ENCODE results near the gene SAMD10. TPM values are rescaled to one million over a fixed set of nuclear protein-coding genes. Genes with fewer than 3 reads are reported as not detected.
"Not testable (repeated sequence)": the region's sequence is repeated elsewhere in the genome, so short reads cannot be mapped to it uniquely, and the experiment has no call there.

The SAMD10 gene
- total RNA-seq (2014; rRNA removed; shearing (Covaris generic)) = 1.4 TPM in 1 of 2 replicates, not detected in the other

DNA sequence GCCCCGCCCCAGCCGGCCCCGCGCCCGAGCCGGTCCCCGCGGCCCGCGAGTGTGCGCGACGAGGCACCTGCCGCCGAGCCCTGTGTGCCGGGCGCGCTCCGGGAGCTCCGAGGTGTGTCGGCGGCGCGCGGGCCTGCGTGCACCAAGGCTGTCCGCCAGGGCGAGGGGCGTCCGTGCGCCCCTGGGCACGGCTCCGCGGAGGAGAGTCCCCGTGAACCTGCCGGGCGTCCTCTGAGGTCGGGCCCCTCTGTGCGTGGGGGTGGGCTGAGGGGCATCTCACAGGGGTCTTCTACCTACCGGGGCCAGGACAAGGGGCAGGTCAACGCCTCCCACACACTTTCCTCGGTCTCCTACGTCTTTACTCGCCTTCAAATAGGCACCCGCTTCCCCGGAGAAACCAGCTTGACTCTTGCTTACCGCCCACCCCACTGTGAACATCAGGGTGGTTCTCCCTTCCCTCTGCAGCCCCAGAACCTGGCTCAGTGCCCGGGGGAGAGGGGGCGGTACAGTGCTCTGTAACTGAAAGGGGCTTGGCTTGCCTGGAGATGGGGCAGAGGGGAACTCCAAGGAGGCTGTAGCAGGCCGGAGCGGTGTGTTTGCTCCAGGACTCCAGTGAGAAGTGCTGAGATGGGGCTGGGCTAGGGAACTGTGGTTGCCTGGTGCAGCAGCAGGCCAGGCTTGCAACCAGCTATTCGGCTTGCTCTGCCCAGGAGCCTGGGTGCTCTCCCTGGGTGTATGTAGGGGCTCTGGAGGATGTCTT is at the start of gene SAMD10:
TSS of gene SAMD10 (minus strand) at position 86 of the 760 bp plus-strand sequence. CDS start 175 bp downstream, outside the sequence.
- peak; percentile 58 for DNase-seq (ENCODE audit: low spot score)
- in situ Hi-C loops (cut with HindIII; ENCODE audit: low sequenced_read_pairs) = no loop called here

DNA sequence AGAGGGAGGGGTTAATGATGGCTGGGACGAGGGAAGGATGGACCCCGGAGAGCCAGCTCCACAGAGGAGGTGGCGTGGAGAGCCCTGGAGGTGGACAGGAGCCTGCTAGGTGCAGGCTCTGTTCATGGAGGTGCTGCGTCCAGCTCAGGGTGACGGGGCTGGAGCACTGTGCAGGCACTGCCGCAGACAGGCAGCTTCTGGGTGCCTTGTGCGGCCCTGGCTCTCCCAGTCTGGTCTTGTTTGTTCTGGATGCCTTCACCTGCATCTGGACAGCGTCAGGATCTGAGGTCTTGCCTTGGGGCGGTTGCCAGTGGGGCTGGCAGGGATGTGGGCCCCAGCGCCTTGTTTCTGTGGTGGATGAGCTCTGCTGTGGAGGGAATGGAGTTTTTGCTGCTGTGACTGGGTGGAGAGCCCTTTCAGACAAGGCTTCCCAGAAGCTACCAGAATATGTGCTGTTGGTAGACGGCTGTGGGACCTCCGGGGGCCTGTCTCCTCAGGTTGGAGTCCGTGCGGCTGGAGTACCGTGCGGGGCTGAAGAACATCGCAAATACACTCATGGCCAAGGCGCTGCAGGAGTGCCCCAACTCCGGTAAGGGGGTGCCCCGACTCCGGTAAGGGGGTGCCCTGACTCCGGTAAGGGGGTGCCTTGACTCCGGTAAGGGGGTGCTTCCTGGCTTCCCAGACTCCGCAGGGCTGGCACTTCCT is 48.7 kb upstream of the SAMD10 start:
- in situ Hi-C loops (cut with HindIII; ENCODE audit: low sequenced_read_pairs) = no loop called here
- DNase-seq (ENCODE audit: low spot score) = no peak

DNA sequence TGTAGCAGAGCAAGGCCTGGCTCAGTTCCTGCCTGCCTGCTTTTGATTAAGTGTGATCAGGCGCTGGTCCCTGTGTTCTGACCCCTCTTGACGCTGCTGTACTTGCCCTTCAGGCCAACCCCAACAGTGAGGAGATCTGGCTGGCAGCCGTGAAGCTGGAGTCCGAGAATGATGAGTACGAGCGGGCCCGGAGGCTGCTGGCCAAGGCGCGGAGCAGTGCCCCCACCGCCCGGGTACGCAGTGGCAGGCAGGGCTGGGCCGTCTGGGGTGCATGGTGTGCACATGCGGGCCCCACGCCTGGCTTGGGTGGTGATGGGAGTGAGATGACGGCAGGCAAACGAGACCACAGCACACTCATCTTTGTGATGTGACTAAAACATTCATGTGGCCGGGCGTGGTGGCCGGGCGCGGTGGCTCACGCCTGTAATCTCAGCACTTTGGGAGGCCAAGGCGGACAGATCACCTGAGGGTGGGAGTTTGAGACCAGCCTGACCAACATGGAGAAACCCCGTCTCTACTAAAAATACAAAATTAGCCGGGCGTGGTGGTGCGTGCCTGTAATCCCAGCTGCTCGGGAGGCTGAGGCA is 46.5 kb upstream of the SAMD10 start:
- DNase-seq (ENCODE audit: low spot score) = no peak
- in situ Hi-C loops (cut with HindIII; ENCODE audit: low sequenced_read_pairs) = no loop called here

DNA sequence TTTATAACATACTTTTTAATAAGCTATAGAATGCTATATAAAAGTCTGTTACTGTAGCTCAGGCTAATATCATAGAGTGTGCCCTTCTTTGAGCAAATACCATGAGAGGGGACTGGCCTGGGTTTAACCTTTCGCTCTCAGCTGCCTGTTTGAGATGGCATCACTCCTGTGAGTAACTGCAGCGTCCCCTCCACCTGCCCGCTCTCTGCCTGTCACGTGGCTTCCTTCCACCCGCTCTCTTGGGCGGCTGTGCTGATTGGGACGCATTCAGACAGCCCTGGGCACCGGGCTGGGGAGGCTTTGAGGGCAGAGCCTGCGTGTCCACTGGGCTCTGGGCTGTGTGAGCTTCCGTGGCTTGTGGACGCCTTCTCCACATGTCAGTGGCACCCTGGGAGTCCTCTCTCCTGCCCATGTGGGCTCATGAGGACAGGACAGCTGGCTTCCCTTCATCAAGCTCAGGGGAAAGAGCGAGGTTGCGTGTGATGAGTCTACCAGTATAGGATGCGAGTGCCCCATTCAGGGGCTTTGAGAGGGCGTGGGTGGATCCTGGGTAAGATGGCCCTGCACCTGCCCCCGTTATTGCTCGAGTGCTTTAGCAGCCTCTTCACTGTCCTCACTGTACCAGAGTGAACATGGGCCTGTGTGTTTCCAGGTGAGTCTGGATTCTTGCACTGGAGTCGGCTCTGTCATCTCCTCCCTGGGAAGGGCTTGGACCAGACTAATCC is 45.8 kb upstream of the SAMD10 start:
- DNase-seq (ENCODE audit: low spot score) = no peak
- in situ Hi-C loops (cut with HindIII; ENCODE audit: low sequenced_read_pairs) = no loop called here

DNA sequence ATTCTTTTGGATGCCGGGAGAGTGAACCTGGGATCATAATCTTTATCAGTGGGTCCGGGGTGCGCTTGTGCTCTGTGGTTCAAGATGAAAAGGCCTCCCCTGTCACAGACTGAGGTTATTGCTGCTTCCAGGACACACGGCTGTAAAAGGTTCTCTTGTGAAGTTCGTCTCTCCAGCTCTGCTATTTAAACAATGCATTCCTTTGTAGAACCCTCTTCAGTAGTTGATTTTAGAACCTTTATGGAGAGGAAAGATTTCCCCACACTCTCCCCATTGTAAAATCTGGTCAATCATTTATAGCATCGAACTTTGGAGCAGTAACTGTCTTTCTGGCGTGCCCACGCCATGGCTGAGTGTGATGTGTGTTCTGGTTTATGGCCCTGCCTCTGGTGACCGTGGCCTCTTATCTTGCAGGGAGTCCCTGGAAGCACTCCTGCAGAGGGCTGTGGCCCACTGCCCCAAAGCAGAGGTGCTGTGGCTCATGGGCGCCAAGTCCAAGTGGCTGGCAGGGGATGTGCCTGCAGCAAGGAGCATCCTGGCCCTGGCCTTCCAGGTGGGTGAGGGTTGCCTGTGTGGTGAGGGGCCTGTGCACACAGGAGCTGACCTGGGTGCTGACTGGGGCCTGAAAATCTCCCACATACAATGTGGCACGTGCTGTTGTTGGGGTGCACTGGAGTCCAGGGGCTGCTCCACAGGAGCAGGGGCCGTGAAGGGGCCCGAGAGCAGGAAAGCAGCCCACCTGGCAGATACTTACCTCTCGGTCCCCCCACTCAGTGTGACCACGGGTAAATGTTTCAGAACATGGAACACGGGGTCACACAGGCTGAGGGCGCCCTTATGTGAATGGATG is 44.9 kb upstream of the SAMD10 start:
- in situ Hi-C loops (cut with HindIII; ENCODE audit: low sequenced_read_pairs) = no loop called here
- no peak for DNase-seq (ENCODE audit: low spot score)

DNA sequence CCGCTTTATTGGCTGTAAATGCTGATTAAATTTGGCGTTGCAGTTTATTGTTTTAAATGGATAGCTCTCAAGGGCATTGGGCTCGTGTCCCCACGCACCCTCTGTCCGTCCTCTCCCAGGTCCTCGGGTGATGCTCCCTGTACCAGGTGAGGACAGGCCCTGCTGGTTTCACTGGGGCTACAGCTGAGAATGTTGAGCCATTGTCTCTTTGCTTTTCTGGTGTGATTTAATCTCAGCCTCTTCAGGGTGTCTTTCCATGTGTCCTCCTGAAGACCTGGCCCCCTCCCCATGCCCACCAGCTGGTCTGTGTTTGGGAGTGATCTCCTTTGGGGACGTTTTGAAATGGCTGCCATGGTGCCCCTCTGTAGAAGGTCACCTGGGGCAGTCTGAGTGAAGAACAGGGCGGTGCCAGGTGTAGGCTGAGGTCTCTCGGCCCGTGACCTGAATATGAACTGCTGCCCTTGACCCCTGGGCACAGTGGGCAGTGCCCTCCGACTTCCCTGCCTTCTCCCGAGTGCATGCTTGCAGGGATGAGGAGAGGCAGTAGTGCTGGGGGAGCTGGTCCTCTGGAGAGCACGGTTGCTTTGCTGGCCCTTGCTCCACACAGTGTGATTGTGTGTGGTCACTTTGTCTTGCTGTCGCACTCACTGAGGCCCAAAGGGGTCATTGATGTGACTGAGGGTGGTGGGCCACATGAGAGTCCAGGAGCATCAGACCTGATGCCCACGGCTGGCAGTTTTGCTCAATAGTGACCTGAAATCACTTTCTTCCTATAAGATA is 44.1 kb upstream of the SAMD10 start:
- in situ Hi-C loops (cut with HindIII; ENCODE audit: low sequenced_read_pairs) = no loop called here
- DNase-seq (ENCODE audit: low spot score) = no peak

DNA sequence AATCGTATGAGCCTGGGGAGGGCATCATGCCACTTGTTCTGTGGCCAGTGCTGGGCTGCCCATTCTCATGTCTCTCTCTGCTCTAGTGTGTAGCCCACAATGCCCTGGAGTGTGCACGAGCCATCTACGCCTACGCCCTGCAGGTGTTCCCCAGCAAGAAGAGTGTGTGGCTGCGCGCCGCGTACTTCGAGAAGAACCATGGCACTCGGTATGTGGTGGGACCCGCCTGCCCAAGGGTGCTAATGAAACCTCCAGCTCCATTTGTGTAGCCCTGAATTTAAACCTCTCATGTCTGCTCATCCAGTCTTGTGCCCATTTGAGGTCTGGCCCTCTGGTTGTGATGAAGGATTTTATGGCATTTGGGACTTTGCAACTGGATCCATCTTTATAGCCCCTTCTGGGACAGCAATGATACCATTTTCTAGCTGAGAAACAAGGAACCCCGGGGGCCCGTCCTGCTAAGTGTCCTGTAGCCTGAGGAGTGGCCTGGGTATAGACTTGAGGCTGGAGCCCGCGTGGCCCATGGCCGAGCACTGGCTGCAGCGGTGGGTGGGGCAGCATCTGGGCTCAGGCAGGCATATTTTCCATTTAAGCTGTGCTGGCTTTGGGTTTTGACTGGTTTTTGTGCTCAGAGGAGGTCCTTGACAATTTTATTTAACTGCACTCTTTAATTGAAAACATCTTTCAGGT is 43.4 kb upstream of the SAMD10 start:
- in situ Hi-C loops (cut with HindIII; ENCODE audit: low sequenced_read_pairs) = no loop called here

DNA sequence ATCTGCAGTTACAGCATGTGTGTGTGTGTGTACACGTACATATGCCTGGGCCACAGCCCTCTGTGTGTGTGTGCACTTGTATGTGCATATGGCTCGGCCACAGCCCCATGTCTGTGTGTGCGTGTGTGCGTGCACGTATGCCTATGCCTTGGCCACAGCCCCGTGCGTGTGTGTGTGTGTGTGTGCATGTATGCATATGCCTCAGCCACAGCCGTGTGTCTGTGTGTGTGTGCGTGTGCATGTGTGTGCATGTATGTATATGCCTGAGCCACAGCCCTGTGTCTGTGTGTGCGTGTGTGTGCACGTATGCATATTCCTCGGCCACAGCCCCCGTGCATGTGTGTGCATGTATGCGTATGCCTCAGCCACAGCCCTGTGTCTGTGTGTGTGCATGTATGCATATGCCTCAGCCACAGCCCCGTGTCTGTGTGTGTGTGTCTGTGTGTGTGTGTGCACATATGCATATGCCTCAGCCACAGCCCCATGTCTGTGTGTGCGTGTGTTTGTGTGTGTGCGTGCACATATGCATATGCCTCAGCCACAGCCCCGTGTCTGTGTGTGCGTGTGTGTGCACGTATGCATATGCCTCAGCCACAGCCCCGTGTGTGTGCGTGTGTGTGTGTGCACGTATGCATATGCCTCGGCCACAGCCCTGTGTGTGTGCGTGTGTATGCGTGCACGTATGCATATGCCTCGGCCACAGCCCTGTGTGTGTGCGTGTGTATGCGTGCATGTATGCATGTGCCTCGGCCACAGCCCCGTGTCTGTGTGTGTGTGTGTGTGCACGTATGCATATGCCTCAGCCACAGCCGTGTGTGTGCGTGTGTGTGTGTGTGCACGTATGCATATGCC is 41.9 kb upstream of the SAMD10 start:
- in situ Hi-C loops (cut with HindIII; ENCODE audit: low sequenced_read_pairs) = no loop called here
- DNase-seq (ENCODE audit: low spot score) = no peak

More for the DNA sequence above, 43.4 kb upstream of the SAMD10 start:
- DNase-seq (ENCODE audit: low spot score) = no peak

DNA sequence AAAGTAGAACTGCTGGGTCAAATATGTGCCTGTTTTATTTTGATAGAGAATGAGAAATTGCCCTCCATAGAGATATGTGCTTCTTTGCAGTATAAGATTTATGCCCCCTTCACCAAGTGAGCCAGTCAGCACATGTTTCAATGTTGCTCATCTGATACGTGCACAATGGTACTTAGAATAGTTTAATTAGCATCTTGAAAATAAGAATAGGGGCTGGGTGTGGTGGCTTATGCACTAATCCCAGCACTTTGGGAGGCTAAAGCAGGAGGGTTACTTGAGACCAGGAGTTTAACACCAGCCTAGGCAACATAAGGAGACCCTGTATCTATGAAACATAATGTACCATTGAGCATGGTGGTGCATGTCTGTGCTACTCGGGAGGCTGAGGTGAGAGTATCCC is 36.2 kb upstream of the SAMD10 start:
- in situ Hi-C loops (cut with HindIII; ENCODE audit: low sequenced_read_pairs) = no loop called here

DNA sequence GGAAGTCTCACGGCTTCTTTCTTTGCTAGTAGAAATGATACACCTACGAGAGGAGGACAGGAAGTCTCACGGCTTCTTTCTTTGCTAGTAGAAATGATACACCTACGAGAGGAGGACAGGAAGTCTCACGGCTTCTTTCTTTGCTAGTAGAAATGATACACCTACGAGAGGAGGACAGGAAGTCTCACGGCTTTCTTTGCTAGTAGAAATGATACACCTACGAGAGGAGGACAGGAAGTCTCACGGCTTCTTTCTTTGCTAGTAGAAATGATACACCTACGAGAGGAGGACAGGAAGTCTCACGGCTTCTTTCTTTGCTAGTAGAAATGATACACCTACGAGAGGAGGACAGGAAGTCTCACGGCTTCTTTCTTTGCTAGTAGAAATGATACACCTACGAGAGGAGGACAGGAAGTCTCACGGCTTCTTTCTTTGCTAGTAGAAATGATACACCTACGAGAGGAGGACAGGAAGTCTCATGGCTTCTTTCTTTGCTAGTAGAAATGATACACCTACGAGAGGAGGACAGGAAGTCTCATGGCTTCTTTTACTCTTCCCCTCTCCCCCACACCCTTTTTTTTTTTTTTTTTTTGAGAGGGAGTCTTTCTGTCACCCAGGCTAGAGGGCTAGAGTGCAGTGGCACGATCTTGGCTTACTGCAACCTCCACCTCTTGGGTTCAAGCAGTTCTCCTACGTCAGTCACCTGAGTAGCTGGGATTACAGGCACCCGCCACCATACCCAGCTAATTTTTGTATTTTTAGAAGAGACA is 33.1 kb upstream of the SAMD10 start:
- in situ Hi-C loops (cut with HindIII; ENCODE audit: low sequenced_read_pairs); DNase-seq (ENCODE audit: low spot score): not testable (repeated sequence)

More for the DNA sequence above, 36.2 kb upstream of the SAMD10 start:
- DNase-seq (ENCODE audit: low spot score) = no peak

DNA sequence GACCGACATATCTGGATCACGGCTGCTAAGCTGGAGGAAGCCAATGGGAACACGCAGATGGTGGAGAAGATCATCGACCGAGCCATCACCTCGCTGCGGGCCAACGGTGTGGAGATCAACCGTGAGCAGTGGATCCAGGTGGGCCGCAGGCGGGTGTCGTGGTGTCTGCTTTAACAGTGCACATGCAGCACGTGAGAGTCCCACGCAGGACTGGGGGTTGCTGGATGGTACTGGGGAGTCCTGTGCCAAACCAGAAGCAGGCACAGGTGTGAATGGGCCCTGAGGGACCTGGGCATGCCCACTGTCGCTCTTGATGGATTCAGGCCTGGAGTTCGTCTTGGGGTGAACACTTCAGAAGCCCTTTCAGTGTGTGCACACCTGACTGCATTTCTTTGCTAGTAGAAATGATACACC is 31.9 kb upstream of the SAMD10 start:
- in situ Hi-C loops (cut with HindIII; ENCODE audit: low sequenced_read_pairs) = no loop called here
- DNase-seq (ENCODE audit: low spot score) = no peak

DNA sequence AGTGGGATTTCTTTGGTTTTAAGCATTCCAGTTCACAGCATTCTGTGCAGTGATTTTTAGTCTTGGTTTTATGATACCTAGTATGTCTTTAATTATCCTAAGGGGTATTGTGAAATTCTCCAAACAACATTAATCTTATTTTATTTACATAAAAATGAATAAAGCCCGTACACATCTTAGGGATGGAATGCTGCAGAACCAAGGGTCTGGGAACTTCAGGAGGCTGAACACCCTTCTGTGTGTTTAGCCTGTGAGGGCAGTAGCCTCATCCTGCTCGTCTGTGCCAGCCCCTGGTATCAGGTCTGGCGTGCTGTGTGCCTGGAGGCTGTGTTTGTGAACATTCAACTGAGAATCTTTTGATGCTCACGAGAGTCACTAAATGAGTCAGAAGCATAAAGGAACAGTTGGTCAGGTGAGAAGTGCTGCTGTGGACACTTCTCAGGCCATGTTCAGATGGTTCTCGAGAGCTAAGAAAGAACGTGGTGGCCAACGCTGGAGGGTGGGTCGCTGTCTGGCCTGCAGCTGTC is 31.3 kb upstream of the SAMD10 start:
- no peak for DNase-seq (ENCODE audit: low spot score)
- in situ Hi-C loops (cut with HindIII; ENCODE audit: low sequenced_read_pairs) = no loop called here

DNA sequence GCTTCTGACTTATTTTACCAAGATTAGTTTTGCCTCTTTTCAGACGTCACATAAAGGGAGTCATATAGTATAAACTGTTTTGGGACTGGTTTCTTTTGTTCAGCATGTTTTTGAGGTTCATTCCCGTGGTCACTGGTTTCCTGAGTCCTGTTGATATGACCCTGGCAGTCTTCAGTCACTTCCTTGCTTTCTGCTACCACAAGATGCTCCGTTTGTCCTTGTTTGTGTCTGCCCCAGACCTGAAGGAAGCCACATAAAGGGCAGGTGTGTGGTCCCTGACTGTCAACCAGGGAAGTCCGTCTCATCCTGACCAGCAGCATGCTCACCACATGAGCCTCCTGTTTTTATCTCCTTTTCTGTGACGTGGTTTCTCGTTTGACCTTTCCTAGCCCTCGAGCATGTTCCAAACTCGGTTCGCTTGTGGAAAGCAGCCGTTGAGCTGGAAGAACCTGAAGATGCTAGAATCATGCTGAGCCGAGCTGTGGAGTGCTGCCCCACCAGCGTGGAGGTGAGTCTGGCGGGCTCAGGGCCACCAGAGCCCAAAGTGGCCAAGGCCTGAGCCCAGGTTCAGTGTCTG is 30.5 kb upstream of the SAMD10 start:
- in situ Hi-C loops (cut with HindIII; ENCODE audit: low sequenced_read_pairs) = no loop called here
- no peak for DNase-seq (ENCODE audit: low spot score)

DNA sequence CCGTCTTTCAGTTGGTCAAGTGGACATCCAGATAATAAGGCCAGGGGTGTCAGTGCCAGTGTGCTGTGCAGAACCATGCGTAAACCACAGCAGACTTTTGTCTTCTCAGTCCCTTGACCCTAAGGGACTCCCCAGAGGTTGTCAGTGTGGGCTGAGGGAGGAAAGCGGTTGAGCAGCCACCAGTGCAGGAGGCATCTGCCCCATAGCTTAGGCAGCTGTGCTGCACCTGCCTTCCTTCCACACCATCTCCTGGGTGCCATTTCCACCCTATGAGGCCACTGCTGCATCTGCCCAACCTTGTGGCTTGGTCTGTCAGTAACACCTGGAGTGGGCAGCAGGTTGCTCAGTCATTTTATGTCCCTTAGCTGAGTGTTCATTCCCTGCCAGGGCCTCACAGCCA is 27.5 kb upstream of the SAMD10 start:
- in situ Hi-C loops (cut with HindIII; ENCODE audit: low sequenced_read_pairs) = no loop called here
- DNase-seq (ENCODE audit: low spot score) = no peak

DNA sequence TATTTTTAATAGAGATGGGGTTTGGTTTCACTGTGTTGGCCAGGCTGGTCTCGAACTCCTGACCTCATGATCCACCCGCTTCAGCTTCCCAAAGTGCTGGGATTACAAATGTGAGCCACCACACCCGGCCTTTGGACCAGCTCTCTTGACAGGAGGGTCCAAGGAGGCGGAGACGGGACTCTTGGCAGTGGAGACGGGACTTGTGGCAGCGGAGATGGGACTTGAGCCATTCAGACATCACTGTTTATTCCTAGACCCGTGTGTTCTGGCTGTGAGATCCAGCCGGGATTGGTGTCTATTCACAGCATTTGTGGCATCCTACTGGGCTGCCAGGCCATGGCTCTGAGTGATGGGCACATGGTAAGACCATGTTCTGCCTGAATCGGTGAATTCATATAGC is 27.0 kb upstream of the SAMD10 start:
- in situ Hi-C loops (cut with HindIII; ENCODE audit: low sequenced_read_pairs) = no loop called here
- DNase-seq (ENCODE audit: low spot score) = peak; percentile 51
